Heart left ventricle (tissue), 13 donors: ENCODE results near the gene CTDP1.

Experiments used
- CTCF ChIP-seq, 12 donors: fragments of 200-600 bp; sonication (generic) in 4 of 12; IDR thresholded peaks; one replicate each; pipeline versions ENCODE4 v1.5.0 to v1.8.0; 2018 to 2022; ENCODE audit warnings: antibody characterized with exemption in 12 of 12, mild to moderate bottlenecking in 5 of 12
- POLR2A ChIP-seq, 2 donors: fragments of 450-650 bp; IDR thresholded peaks; one replicate each; pipeline ENCODE4 v1.6.1; 2017; ENCODE audit warnings: antibody characterized with exemption in 2 of 2, mild to moderate bottlenecking in 2 of 2, moderate library complexity in 2 of 2
- donor health status: ischemic (EF 13 %, LVEDD 7.1; RV severe dilation, severe dysfunction).
- donor health status: DM: no; HTN: yes; CAD: no.
- donor health status: DM: no; HTN: no; CAD: no.
- donor health status: ischemic (EF 25% LVEDD 6.9; RV normal size, moderate dysfunction).
- donor health status: ischemic (EF 25% LVEDD 5.7; RV mildly dilated, moderate dysfunction).
- donor health status: ischemic (EF 35%, LVEDD 5.7; RV mildly dilated, moderate dysfunction).
- donor health status: nonischemic (EF 11% LVEDD 7.7; RV severe dilation, severe dysfunction).
- donor health status: DM: yes; HTN: yes; CAD: no.
- donor health status: PGD.
- donor health status: ischemic (EF 29% LVEDD 5.4; RV normal size, mild dysfunction).
- donor health status: nonischemic (EF 23%, LVEDD 6.1; RV moderate dilation, normal function).

DNA sequence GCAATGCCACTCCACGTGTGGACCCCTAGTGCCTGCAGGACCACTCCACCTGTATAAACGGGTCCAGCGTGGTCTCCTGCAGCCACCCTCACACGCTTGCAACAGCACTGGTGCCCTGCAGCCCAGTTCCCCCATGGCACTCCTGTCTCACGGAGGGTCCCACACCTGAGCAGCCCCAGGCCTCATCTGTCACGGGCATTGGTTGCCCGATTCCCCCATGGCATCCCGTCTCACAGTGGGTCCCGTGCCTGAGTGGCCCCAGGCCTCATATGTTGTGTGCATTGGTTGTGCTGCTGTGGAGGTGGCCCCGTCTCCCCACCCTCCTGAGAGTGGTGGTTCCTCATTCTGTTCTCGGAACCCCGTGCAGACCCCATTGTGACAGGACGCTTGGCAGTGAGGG lies 43.4 kb downstream of the CTDP1 start:
- TF ChIP-seq POLR2A (IDR thresholded peaks at IDR 0.05), result no peak
- no peak for TF ChIP-seq CTCF (IDR thresholded peaks at IDR 0.05)
